Measurements from ENCODE around the gene CXCR2.

DNA sequence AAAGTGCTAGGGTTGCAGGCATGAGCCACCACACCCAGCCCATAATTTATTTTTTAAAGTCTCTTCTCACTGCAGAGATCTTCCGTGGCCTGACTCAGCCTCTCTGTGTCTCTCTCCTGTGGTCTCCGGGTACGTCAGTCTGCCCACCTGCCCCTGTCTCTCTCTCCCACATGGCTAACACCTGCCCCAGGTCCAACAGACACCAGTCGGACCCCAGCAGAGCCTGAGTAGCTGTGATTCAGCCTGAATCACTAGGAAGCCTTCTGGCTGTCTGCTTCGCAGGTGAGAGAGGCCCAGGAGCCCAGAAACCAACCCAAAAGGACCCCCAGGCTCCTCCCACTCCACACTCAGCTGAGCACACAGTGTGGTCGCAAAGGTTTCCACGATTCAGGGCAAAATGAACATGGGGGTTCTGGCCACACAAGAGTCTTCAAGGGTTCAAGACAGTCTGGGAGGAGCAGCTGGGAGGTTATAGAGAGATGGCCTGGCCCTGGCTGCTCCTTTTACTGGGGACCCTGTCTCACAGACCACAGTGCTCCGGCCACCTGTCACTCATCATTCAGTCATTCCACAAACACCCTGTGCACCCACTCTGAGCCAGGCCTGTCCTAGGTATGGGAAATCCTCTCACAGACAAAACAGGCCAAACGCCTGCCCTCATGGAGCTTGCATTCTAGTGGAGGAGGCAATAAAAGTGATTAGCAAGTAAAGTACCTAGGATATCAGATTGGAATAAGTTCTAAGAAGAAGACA, 48.2 kb upstream of the CXCR2 start:
- TF ChIP-seq CTCF (IDR thresholded peaks at IDR 0.05) = no peak
- TF ChIP-seq POLR2A (IDR thresholded peaks at IDR 0.05) = no peak

Data from body of pancreas (tissue), 4 donors.